OCI-M2 (cell line): ENCODE results near the gene CACNA1D.

Experiments used
- DNase-seq: peaks from one replicate; lab custom pipeline; 2025; ENCODE audit not compliant: unreplicated experiment; lab: John Stamatoyannopoulos, UW

Gene CACNA1D

DNA sequence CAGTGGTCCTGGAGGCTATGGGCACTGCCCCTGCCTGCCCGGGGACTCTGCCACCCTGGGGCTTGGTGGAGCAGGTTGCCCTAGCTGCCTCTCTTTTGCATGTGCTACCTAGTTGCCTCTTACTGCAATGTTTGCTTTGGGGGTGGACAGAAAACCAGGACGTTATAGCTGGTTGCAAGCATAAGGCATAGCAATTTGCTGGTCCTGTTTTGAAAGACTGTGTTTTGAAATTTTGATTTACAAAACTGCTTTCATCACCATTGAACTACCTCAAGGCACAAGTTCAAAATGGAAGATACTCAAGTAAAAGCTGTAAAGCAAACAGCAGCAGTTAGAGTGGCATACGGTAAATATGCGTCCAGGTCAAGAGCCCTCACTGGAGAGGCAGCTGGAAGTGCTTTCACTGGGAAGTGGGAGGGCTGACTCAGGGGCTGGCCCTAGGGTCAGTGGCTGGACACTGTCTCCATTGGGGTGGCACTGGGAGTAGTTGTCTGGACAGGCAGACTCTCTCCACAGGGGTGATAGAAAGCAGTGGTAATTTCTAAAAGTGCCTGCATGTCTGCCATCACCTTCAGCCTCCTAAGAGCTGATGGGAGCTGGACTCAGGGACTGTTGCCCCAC lies 213.7 kb downstream of the CACNA1D start:
- no peak for DNase-seq

DNA sequence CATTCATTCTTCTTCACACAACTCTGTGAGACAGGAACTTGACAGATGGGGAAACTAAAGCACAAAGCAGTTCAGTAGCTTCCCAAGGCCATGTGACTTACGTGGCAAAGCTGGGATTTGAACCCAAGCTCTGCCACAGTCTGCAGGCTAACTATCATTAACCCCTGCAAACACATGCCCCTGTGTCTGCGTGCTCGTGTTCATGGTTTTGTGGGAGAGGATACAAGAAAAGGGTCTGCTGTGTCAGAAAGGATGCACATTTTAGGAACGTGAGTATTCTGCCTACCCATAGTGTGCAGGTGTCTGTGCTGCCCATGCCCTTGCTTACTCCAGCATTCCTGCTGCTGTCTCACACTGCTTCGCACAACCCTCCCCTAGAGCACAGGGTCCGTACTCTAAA lies 214.8 kb downstream of the CACNA1D start:
- DNase-seq = no peak

DNA sequence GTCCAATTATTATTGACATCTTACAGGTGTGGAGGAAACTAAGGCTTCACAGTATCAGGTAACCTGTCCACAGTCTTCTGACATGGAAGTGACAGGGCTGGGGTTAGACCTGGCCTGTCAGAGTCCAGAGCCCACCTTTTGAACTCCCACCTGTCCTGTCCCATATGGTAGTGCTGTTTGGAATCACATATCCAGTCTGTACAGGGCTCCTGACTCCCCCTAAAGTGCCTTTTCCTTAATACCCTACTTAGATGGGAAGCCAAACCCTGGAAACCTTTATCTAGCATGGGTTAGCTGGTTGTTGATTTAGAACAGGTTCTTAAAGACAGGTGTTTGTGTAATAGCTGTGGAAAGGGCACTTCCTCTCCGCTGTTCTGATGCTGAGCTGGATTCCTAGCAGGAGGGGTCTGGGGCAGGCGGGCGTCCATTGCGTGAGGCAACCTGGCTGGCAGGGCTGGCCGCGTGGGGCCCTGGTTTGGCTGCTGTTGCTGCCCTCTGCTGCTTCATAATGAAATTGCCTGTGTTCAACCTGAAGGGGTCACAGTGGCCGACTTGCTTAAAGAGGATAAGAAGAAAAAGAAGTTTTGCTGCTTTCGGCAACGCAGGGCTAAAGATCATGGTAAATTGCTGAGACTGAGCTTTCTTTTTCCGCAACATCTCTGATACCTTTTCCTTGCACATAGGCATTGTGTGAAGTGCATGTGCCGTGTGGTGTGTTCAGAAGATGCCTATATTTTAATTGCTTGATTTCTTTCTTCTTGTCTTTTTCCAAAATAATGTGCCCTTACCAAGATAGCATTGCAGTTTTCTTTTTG lies 215.7 kb downstream of the CACNA1D start:
- peak; percentile 20 for DNase-seq

DNA sequence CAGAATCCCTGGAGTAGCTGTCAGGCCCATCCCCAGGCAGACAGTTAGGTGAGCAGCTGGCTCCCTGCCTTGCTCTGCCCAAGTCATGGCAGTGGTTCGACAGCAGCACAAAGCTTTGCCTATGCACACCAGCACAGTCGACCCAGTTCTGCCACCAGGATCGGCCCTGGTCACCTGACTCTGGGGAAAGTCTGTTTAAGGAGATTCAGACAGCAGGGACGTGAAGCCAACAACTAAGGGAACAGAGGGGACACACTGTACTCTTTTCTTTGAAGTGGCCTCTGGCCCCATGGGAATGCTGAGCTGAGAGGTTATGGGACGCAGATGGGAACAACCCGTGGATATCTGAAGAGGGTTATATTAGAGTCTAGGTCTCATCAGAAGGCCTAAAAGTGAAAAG lies 217.0 kb downstream of the CACNA1D start:
- no peak for DNase-seq

DNA sequence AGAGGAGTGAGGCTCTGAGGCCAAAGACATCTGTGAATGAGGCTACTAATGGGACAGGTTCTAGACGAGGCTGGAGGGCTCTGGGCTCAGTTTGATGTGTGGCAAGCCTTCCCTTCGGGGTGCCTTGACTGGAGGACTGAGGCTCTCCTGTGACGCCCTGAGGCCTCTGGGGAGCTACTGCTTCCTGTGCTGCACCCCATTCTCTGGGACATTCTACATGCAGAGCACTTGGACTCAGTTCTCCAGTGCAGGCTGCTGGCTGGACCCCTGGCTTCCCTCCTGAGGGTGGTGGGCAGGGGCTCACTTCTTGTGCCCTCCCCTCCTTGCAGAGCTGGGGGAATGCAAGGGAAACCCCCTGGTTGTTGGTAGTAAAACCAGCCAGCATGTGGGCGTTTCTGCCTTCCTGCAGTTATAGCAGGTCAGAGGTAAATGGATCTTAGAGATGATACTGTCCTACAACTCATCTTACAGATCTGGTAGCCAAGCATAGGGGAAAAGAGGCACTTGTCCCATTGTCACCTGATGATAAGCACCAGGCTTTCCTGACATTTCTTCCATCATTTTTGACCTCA lies 218.5 kb downstream of the CACNA1D start:
- no peak for DNase-seq

- DNase-seq = no peak
These were observed 219.2 kb downstream of the CACNA1D start for GRCh38 chr3:53713626-53714025.

- DNase-seq = no peak
These were observed 221.5 kb downstream of the CACNA1D start for GRCh38 chr3:53715815-53716483.

GRCh38 chr3:53716998-53717397 lies 222.6 kb downstream of the CACNA1D start:
- no peak for DNase-seq

- DNase-seq = no peak
These were observed 224.1 kb downstream of the CACNA1D start for GRCh38 chr3:53718462-53718861.

- no peak for DNase-seq
These were observed 225.4 kb downstream of the CACNA1D start for GRCh38 chr3:53719796-53720195.

GRCh38 chr3:53721187-53722119 lies 227.0 kb downstream of the CACNA1D start:
- no peak for DNase-seq

DNA sequence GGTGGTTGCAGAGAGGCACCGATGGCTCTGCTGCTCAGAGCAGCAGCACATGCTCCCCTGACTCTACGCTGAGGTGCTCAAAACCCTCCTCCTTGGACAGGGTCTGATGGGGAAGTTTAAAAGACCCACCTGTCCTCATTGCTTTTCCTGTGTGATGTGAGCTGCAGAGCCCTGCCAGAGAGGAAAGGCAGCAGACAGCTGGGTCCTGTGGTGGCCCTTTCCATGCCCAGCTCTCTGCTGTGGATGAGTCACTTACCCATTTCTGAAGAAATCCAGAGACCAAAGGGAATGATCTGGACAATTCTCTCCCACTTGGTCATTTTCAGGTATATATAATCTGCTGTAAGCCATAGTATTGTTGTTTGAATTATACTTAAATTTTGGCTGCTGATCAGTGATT lies 230.2 kb downstream of the CACNA1D start:
- DNase-seq = no peak

DNA sequence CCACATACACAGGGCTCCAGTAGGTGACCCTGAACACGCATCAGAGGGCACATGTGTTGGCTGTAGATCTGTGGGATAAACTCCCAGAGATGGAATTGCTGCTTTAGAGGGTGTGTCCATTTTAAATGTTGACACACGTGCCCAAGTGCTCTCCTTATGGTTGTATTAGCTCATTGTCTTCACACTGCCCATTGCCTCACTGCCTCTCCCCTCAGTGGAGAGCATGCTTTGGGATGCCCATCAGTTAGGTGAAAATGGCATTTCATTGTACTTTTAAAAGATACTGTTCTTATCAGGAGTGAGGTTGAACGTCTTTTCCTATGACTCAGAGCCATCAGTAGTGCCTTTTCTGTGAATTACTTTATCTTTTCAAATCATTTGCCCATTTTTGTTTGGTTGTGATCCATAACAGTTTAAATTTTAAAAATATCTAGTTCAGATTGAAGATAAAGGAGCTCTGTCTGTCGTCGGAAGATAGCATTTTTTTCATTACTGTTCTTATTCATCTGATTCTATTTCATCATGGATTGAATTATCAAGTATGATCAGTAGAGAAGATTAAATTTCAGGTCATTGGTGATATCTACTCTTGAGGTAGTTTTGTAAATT lies 231.1 kb downstream of the CACNA1D start:
- no peak for DNase-seq

DNA sequence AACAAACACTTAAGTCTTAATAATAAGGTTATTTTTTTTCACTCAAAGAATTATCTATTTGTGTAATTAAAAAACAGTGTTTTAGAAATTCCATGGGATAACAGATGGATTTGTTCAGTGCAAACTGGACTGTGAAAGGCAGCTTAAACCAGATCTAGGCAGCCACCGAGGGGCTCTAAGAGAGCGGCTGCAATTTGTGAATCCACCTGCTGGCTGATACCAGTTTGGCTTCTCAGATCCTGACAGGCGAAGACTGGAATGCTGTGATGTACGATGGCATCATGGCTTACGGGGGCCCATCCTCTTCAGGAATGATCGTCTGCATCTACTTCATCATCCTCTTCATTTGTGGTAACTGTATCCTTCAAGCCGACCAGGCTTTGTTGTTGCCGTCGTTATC lies 232.2 kb downstream of the CACNA1D start:
- DNase-seq = no peak

DNA sequence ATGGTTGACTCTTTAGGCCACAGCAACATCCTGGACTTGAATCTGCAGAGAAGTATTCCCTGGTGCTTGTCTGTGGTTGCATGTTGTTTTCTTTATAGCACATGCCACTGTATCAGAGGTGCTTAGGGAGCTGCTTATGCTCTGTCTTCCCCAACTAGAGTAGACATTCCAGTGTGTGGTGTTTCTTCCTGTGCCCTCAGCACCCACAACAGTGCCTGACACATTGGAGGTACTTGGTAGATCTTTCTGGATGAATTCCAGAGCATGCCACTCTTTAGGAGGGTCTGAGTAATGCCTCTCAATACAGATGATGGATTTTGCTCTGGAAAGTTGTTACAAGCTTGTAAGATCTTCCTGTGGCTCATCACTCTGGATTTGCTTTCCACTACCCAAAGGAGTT lies 234.2 kb downstream of the CACNA1D start:
- no peak for DNase-seq

- DNase-seq = no peak
These were observed 234.7 kb downstream of the CACNA1D start for GRCh38 chr3:53729159-53729558.

DNA sequence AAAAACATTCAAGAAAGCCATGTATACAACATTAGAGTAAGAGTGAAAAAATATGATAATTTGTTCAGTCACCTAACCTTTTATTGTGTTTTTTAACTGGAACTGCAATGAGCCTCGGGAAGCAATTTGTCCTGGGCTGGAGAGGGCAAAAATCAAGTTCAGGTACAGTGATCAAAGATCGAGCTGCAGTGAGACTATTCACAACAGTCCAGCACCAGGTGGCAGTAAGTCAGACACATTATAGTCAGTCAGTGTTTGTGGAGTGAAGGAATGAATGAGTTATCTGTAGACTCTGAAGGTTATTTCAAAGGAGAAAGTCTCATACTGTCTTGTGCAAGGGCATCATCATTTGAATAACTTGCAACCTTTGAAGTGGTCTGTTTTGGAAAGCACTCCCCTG lies 235.2 kb downstream of the CACNA1D start:
- DNase-seq = no peak

DNA sequence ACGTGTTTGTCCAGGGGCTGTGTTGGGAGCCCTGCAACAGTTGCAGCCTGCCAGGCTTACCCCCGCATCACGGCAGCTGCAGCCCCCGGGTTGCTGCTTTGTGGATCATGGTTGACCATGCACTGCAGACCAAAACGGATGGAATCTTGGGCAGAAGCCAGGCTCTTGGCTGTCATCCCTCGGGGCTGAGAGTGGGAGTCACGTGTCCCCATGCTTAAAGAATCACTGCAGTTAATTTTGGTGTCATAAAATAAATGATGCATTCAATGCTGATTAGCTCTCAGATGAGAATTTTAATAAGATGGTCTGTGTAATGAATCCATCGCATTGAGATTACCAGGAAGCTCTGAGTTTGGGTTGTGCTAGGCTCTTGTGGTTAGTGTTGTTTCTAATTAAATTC lies 236.2 kb downstream of the CACNA1D start:
- DNase-seq = no peak

DNA sequence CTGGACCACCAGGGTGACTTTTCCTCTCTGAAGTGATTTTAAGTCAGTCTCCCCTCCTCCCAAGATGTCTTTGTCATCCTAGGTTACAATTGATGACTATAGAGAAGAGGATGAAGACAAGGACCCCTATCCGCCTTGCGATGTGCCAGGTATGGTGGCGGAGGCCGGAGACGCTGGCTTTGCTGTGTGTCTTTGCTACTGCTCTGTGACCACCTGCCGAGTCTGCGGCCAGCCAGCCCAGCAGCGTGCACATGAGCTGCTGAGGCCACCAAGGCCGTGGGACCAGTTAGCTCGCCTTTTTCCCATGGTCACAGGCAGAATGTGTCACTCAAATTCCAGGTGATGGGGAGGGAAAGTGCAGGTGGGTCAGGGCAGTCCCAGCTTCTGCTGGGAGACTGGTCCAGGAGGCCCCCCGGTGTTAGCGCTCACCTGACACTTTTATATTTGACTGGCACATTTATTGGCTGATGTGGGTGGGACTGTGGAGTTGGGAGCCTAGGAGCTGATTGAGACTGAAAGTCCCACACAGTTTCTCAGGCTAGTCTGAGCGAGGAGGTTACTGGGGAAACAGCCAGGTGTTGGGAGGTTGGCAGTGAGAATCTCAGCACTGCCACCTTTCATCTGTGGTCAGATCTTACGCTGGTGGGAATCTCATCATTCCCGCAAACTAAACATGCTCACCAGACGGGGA lies 237.7 kb downstream of the CACNA1D start:
- DNase-seq = no peak

- no peak for DNase-seq
These were observed 239.0 kb downstream of the CACNA1D start for GRCh38 chr3:53733446-53733845.
